ENCODE data around the gene ELP1. TPM values are rescaled to one million over a fixed set of nuclear protein-coding genes. Genes with fewer than 3 reads are reported as not detected.

ELP1 gene
- total and polyA plus RNA-seq, 3 donors from 2014 or later, result 20.8 to 36.6 (median 32.7) TPM

- intact Hi-C loops (cut with DNase I; ENCODE audit: low total_unique reads), result no loop called here
- WGBS, 2 donors, result 75 to 80% methylated on average over 4 of the region's 4 CpGs
Observed at GRCh38 chr9:108834959-108835665, 98.8 kb downstream of the ELP1 start.

GRCh38 chr9:108832179-108832500 lies 101.8 kb downstream of the ELP1 start:
- H3K27me3 ChIP-seq, result no peaks in the 10 kb centered on the region
- TF ChIP-seq CTCF (IDR thresholded peaks at IDR 0.05) (no peak), POLR2A (IDR thresholded peaks at IDR 0.05) (no peak)
- no peak overlapping the region for H3K27ac ChIP-seq
- no peaks in the 10 kb centered on the region for H3K36me3 ChIP-seq (ENCODE audit: low read depth, missing control alignments)
- intact Hi-C loops (cut with DNase I; ENCODE audit: low total_unique reads), result no loop called here
- WGBS, 2 donors, result 90 to 100% methylated on average over 3 of the region's 3 CpGs
- no peaks in the 10 kb centered on the region for H3K9me3 ChIP-seq
- DNase-seq, result no peak
- H3K4me1 ChIP-seq, result no peaks in the 10 kb centered on the region
- no peak overlapping the region for H3K4me3 ChIP-seq

More at GRCh38 chr9:108834959-108835665, 98.8 kb downstream of the ELP1 start:
- DNase-seq, result no peak
- Histone ChIP-seq H3K9me3 (no peaks in the 10 kb centered on the region), H3K36me3 (ENCODE audit: low read depth, missing control alignments) (no peaks in the 10 kb centered on the region), H3K27ac (no peak overlapping the region), H3K4me1 (no peaks in the 10 kb centered on the region), H3K27me3 (no peaks in the 10 kb centered on the region), H3K4me3 (no peak overlapping the region)
- no peak for TF ChIP-seq CTCF (IDR thresholded peaks at IDR 0.05)
- no peak for TF ChIP-seq POLR2A (IDR thresholded peaks at IDR 0.05)

- no peak for TF ChIP-seq POLR2A (IDR thresholded peaks at IDR 0.05)
- no peak for TF ChIP-seq CTCF (IDR thresholded peaks at IDR 0.05)
- Histone ChIP-seq H3K9me3 (no peaks in the 10 kb centered on the region), H3K4me1 (no peaks in the 10 kb centered on the region), H3K4me3 (no peak overlapping the region), H3K36me3 (ENCODE audit: low read depth, missing control alignments) (no peaks in the 10 kb centered on the region), H3K27me3 (no peaks in the 10 kb centered on the region), H3K27ac (no peak overlapping the region)
- no peak for DNase-seq
- intact Hi-C loops (cut with DNase I; ENCODE audit: low total_unique reads), result no loop called here
- WGBS, 2 donors, result 80 to 85% methylated on average over 1 of the region's 1 CpG
Observed at GRCh38 chr9:108831496-108832178, 102.3 kb downstream of the ELP1 start.

- no peaks in the 10 kb centered on the region for H3K4me1 ChIP-seq
- 70 to 72% methylated on average over 2 of the region's 2 CpGs for WGBS, 2 donors
- H3K27me3 ChIP-seq, result no peaks in the 10 kb centered on the region
- no peaks in the 10 kb centered on the region for H3K9me3 ChIP-seq
- H3K36me3 ChIP-seq (ENCODE audit: low read depth, missing control alignments), result no peaks in the 10 kb centered on the region
- no peak overlapping the region for H3K27ac ChIP-seq
- intact Hi-C loops (cut with DNase I; ENCODE audit: low total_unique reads), result no loop called here
- no peak overlapping the region for H3K4me3 ChIP-seq
- no peak for DNase-seq
- TF ChIP-seq CTCF (IDR thresholded peaks at IDR 0.05), result no peak
- TF ChIP-seq POLR2A (IDR thresholded peaks at IDR 0.05), result no peak
Observed at GRCh38 chr9:108830272-108830671, 103.7 kb downstream of the ELP1 start.

Data from testis (tissue), 3 donors.